ENCODE measurements around the gene VPS36.
"Not testable (repeated sequence)": the region's sequence is repeated elsewhere in the genome, so short reads cannot be mapped to it uniquely, and the experiment has no call there.

Gene VPS36

DNA sequence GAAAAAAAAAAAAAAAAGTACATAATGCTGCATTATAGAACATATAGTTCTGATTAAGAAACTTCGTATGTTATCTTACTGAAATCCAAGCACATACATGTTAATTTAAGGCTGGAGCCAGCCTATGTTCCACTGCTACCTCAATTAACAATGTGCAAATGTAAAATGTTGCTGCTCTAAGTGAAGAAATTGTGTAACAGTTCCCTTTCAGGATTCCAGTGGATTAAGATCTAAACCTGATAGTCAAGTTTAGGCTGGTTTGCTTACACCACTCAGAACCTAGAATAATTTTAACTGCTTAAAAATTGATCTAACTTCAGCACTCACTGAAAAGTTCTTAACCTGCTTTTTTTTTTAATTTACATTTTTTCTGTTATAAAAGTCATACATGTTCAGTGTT, 4.2 kb downstream of the VPS36 start:
- no peak for DNase-seq (ENCODE audit: low read depth, low spot score)

- DNase-seq (ENCODE audit: low read depth, low spot score): no peak
These were observed 18.0 kb downstream of the VPS36 start for GRCh38 chr13:52432456-52432855.

GRCh38 chr13:52428295-52428694, 22.1 kb downstream of the VPS36 start:
- no peak for DNase-seq (ENCODE audit: low read depth, low spot score)

DNA sequence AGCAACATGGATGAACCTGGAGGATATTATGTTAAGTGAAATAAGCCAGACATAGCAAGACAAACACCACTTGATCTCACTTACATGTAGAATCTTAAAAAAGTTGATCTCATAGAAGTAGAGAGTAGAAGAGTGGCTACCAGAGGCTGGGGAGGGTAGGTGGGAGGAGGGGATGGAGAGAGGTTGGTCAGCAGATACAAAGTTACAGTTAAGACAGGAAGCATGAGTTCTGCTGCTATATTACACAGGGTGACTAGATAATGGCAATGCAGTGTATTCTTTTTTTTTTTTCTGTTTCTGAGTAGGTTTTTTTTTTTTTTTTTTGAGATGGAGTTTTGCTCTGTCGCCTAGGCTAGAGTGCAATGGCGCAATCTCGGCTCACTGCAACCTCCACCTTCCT, 29.2 kb downstream of the VPS36 start:
- no peak for DNase-seq (ENCODE audit: low read depth, low spot score)

GRCh38 chr13:52419080-52419479, 31.4 kb downstream of the VPS36 start:
- DNase-seq (ENCODE audit: low read depth, low spot score): no peak

DNA sequence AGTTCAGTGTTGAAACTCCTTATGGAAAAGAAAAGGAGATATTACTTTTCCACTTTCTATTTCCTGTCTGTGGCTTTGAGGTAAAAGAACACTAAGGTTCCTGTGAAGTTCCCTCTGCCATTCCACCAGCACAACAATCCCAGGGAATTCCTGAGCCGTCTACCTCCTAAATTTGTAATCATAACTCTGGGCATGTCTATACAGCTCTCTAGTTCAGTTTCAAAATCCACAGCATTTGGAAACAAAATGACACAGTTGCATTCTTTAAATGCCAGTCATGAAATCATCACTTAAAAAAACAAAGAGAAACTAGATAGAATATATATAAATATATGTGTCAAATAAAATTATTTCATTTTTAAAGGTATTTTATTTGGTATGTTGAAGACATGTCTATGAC, 35.5 kb downstream of the VPS36 start:
- DNase-seq (ENCODE audit: low read depth, low spot score): no peak

- DNase-seq (ENCODE audit: low read depth, low spot score): no peak
These were observed 36.4 kb downstream of the VPS36 start for GRCh38 chr13:52414051-52414450.

DNA sequence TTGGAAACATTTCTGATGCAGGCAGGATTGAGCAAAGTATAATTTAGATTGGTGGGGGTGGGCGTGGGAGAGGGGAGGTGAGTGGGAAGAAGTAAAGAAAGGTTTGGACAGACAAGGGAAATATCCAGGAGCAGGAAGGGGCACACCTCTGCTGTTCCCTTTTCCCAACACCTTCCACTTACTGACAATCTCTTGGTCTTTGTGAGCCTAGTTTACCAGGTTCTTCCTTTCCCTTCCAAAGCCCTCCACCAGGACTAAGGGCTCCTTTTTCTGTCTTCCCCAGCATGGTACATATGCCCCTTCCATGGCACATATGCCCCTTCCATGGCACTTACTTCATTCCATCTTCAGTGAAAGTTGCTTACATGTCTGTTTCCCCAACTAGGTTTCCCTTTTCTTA, 38.3 kb downstream of the VPS36 start:
- no peak for DNase-seq (ENCODE audit: low read depth, low spot score)

- DNase-seq (ENCODE audit: low read depth, low spot score): no peak
These were observed 38.8 kb downstream of the VPS36 start for GRCh38 chr13:52411629-52412028.

DNA sequence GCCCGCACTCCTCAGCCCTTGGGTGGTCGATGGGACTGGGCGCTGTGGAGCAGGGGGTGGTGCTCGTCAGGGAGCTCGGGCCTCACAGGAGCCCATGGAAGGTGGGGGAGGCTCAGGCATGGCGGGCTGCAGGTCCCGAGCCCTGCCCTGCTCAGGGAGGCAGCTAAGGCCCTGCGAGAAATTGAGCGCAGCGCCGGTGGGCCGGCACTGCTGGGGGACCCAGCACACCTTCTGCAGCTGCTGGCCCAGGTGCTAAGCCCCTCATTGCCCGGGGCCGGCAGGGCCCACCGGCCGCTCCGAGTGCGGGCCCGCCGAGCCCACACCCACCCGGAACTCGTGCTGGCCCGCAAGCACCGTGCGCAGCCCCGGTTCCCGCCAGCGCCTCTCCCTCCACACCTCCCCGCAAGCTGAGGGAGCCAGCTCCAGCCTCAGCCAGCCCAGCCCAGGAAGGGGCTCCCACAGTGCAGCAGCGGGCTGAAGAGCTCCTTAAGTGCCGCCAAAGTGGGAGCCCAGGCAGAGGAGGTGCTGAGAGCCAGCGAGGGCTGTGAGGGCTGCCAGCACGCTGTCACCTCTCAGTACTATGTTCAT, 42.3 kb downstream of the VPS36 start:
- not testable (repeated sequence) for DNase-seq (ENCODE audit: low read depth, low spot score)

- DNase-seq (ENCODE audit: low read depth, low spot score): not testable (repeated sequence)
These were observed 43.0 kb downstream of the VPS36 start for GRCh38 chr13:52407436-52407835.

DNA sequence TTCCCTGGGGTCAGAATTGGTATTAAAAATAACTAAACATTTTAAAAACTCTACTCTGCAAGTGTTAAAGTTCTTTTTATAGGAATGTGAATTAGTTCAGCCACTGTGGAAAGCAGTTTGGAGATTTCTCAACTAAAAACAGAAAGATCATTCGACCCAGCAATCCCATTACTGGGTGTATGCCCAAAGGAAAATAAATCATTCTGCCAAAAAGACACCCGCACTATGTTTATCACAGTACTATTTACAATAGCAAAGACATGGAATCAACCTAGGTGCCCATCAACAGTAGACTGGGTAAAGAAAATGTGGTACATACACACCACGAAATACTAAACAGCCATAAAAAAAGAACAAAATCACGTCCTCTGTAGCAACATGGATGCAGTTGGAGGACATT, 43.8 kb downstream of the VPS36 start:
- DNase-seq (ENCODE audit: low read depth, low spot score): no peak

DNA sequence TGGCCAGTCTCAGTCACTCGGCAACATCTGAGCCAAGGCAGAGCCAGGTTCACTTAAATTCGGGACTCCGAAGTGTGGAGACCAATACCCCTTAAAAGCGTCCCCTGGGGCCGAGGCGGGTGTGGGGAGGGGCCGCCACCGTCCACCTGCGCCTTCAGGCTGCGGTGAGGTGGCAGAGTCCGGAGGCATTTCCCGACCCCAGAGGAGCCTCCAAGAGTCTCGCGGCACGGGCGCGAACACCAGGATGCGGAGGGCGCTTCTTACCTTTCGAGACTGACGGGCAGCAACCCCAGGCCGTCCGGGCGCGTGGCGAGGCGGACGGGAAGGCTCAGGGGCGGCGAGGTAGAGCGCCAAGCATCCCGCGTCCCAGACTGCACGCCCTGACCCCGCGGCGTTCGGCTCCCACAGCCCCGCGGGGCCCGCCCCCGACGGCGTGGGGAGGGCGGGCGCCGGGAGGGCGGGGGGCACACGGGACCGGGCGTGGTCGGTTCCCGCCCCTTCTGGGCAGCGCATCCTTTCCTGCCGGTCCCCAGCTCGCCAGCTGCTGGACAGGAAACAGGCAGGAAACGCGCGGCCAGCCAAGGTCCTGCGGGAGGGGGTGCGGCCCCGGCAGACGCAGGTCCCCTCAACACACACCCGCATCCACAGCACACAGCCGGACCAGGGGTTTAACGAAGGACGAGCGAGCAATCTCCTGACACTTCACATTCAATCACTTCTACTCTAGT, 44.5 kb downstream of the VPS36 start, which contains the start of gene THSD1:
Gene THSD1 (minus strand): TSS at position 406 of the 728 bp plus-strand sequence. CDS start 3,572 bp downstream, outside the sequence.
- DNase-seq (ENCODE audit: low read depth, low spot score): no peak

- no peak for DNase-seq (ENCODE audit: low read depth, low spot score)
These were observed 45.1 kb downstream of the VPS36 start for GRCh38 chr13:52405369-52405766.

GRCh38 chr13:52399708-52400107, 50.7 kb downstream of the VPS36 start:
- DNase-seq (ENCODE audit: low read depth, low spot score): no peak

DNA sequence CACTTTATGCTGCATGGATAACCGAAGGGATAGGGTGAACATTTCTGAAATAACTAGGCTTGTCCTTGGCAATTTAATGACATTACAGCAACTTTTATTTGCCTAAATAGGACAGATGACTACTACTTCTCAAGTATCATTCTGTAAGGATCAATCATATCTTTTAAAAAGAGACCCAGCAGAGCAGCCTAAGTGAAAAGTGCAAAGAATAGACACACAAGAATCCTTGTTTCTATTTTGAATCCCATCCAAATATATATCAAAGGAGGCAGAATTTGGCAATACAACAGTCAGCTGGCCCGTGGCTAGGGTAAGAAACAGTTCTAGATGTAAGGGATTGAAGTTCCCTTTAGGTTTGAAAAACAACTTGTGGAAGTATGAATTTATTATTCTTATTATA, 51.4 kb downstream of the VPS36 start:
- DNase-seq (ENCODE audit: low read depth, low spot score): no peak

GRCh38 chr13:52395704-52396103, 54.7 kb downstream of the VPS36 start:
- DNase-seq (ENCODE audit: low read depth, low spot score): no peak

GRCh38 chr13:52394586-52394985, 55.8 kb downstream of the VPS36 start:
- DNase-seq (ENCODE audit: low read depth, low spot score): no peak

DNA sequence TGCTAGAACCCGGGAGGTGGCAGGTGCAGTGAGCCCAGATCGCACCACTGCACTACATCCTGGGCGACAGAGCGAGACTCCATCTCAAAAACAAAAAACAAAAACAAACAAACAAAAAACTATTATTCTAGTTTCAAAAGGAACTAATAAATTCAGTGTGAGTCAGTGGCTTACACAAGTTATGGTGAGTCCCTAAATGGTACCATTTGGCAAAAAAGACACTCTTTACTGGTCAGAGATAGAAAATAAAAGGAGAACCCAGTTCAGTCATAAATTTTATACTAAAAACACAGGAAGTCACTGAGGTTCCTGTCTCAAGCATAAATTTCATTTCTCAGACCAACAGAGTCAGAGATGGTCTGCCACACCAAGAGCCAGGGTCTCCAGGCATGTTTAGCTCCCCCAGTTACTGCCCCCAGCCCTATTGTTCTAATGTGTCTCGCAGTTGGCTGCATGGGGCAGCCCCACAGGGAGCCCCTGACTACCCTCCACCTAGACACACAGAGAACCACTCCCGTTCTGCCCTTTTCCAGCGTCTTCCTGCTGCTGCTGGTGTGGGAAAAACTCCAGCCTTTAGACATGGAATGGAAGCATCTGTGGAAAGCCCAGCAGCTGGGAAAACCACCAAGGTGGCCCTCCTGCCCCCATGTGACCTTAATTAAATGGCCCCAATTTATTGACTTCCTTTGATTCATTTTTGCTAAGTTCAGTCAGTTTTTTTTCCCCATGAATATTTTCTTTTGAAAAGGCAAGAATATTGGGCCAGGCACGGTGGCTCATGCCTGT, 56.7 kb downstream of the VPS36 start:
- DNase-seq (ENCODE audit: low read depth, low spot score): no peak

- no peak for DNase-seq (ENCODE audit: low read depth, low spot score)
These were observed 62.7 kb downstream of the VPS36 start for GRCh38 chr13:52387721-52388120.

DNA sequence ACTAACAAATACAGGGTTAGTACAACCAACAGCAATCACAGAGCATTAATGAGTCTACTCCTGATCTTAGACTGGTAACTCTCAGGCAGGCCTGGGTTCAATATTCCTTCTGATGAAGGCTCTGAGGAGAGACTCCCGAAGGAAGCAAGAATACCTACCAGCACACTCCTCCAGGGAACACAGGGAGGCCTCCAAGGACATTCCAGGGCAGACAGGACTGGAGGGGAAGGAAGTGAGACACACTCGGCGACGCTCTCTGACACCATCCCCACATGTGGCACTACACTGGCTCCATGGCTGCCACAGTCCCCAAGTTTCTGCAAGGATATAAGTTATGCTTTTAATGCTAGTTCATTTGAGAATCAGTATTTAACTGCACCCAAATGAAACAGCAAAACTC, 64.6 kb downstream of the VPS36 start:
- no peak for DNase-seq (ENCODE audit: low read depth, low spot score)

DNA sequence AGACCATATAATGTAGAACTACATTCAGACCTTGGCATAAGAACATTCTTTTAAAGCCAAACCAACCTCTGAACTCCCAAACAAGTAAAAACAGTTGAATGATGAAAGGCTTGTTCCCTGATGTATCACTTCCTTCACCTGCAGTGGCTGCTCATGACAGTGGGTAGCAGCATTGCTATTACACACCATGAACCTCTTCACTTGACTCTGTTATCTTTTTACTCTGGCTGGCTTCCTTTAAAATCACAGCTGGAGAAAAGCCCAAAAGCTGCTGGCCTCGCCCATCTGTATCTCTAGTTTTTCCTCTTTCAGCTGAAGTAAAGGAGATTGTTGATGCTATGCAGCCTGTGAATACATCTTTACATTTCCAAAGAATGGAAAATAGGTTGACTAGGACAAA, 67.1 kb downstream of the VPS36 start:
- no peak for DNase-seq (ENCODE audit: low read depth, low spot score)

DNA sequence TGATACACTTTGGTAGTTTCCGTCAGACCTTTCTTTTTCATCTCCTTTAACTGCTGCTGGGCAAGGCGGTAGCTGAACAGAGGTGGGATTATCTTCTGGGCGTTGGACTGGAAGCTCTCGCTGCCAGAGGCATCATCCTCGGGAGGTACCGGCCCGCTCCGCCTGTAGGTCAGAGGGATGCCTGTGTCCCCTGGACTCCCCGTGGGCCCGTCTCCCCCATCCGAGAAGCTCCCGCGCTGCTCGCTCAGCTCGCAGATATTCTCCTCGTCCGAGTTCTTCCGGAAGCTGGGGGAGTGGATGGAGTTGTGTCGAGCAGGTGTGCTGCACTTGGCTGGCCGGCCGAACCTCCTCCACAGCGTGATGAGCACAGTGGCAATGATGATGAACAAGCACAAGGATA, 72.1 kb downstream of the VPS36 start:
- DNase-seq (ENCODE audit: low read depth, low spot score): no peak

Data from iPS DF 19.7 (cell line).